Upper lobe of left lung (tissue), 6 donors: ENCODE results near the gene LAMTOR4. TPM values are rescaled to one million over a fixed set of nuclear protein-coding genes. Genes with fewer than 3 reads are reported as not detected.
"Not testable (repeated sequence)": the region's sequence is repeated elsewhere in the genome, so short reads cannot be mapped to it uniquely, and the experiment has no call there.

ENCODE experiments used
- ATAC-seq, 2 donors: fragments of 200-7000 bp; cut with Tn5 transposase; one replicate each; pipeline ENCODE4 v1.9.1; 2022; ENCODE audit warnings: mild to moderate bottlenecking in 2 of 2, moderate library complexity in 2 of 2; ENCODE audit not compliant: low FRiP score in 2 of 2
- DNase-seq, 2 donors: peaks; one replicate each; pipeline ENCODE4 v3.0.0-alpha.2; 2019 to 2020
- H3K27ac ChIP-seq, 4 donors: fragments of 200-600 bp; sonication (generic); one replicate each; pipeline ENCODE4 v1.5.1; 2016 to 2019
- H3K27me3 ChIP-seq, 4 donors: fragments of 200-600 bp; sonication (generic); one replicate each; pipeline ENCODE4 v1.5.1; 2017 to 2019
- H3K36me3 ChIP-seq, 4 donors: fragments of 200-600 bp; sonication (generic); one replicate each; pipeline ENCODE4 v1.5.1; 2016 to 2019
- H3K4me1 ChIP-seq, 4 donors: fragments of 200-600 bp; sonication (generic); one replicate each; pipeline ENCODE4 v1.5.1; 2018 to 2019
- H3K4me3 ChIP-seq, 4 donors: fragments of 200-600 bp; sonication (generic); one replicate each; pipeline ENCODE4 v1.5.1; 2017 to 2019; ENCODE audit warnings: mild to moderate bottlenecking in 2 of 4, moderate library complexity in 1 of 4
- H3K9me3 ChIP-seq, 4 donors: fragments of 200-600 bp; sonication (generic); one replicate each; pipeline ENCODE4 v1.5.1; 2018 to 2019
- EP300 ChIP-seq, 4 donors: sonication (generic); formaldehyde crosslinking; IDR thresholded peaks; one replicate each; pipeline ENCODE4 v1.5.1; 2017; ENCODE audit warnings: antibody characterized with exemption in 4 of 4, control low read depth in 2 of 4
- POLR2A ChIP-seq, 4 donors: fragments of 450-650 bp; IDR thresholded peaks; one replicate each; pipeline ENCODE4 v1.5.1; 2016 to 2017; ENCODE audit warnings: antibody characterized with exemption in 4 of 4, mild to moderate bottlenecking in 2 of 4
- POLR2AphosphoS5 ChIP-seq, 2 donors: sonication (generic); formaldehyde crosslinking; IDR thresholded peaks; one replicate each; pipeline ENCODE4 v1.5.1; 2017; ENCODE audit warnings: antibody characterized with exemption in 2 of 2
- WGBS, 2 donors: methylation state at CpG; one replicate each; pipeline ENCODE4 v1.1.5; 2017 to 2018; 5-methylcytosine and 5-hydroxymethylcytosine counted together
- total RNA-seq, 6 donors: library from RNA; depleted of rRNA in 4 of 6; stranded (reverse); fragments of >200 nt in 4 of 6; gene quantifications; one replicate each; pipeline versions ENCODE4 v1.1.0 to v1.2.1, GENCODE V29; 2016 to 2021
- TF ChIP-seq, protein P1 (sequence below), 6 experiments: fragments of 450-650 bp in 4 of 6; fragments of 200-600 bp in 2 of 6; sonication (generic) in 2 of 6; IDR thresholded peaks; one replicate each; pipeline ENCODE4 v1.5.1; 2016 to 2019; ENCODE audit warnings: antibody characterized with exemption in 6 of 6
- donor health status: DM: no; HTN: no; CAD: no; lungs with moderate emphysema.
- donor health status: DM: no; HTN: yes; CAD: no; lungs with severe emphysema.

The LAMTOR4 gene
- total RNA-seq, 6 donors from 2014 or later, result 111 to 223 (median 148) TPM

DNA sequence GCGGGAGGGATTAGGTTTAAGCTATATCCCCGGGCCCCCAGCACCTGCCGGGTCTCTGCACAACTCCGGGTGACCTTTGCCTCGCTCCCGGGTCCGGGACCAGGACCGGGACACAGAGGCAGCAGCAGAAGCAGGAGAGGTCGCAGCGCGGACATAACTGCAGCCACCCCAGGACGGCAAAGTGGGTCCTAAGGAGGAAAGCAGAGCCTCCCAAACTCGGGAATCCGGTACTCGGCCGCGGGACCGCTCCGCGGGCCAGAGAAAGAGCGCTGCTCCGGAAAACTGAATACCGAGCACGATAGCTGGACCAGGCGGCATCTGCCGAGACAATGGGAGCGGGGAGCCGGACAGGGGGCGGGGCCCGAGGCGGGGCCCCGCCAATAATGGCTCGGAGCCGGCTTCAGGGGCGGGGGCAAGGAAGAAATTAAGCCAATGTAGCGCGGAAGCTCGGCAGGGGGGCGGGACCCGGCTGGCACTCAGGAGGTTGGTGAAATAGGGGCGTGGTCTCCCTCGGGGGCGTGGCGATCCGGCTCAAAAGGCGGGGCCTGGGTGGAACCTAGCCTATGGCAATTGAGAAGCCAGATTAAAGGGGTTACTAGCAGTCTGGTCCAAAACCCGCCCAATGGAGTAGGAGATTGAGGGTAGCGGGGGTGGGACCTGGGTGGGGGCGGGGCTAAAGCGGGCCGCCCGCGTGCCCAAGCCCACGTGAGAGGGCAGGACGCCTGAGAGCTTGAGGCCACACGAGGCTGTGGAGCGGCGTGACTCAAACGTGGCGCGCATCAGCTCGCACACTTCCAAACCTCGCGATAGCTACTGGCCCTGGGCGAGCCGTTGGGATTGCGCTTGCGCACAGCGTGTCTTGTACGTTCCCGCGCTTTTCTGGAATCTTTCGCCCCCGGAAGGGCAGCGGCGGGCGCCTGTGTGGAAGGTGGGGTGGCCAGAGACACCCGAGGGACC lies 28.6 kb downstream of the LAMTOR4 start, which contains the start of the genes GPC2 and STAG3:
Gene GPC2 (minus strand): TSS at position 337 of the 957 bp plus-strand sequence. CDS start 182 bp downstream, at position 155.
Gene STAG3 (plus strand): TSS at position 874 of the 957 bp plus-strand sequence. CDS start 2,639 bp downstream, outside the sequence.
- DNase-seq (peak; percentile 95 to 98), ATAC-seq (peak; percentile 94 to 97)
- Histone ChIP-seq H3K27me3 (no peaks in the 10 kb centered on the region), H3K4me1 (peaks cover 9 to 14% (median 13%) of the 10 kb centered on the region in 4 donors), H3K27ac (peak within 1 kb of the TSS in 1 of 4 donors; percentile 20), H3K36me3 (no peaks in the 10 kb centered on the region), H3K4me3 (peak within 1 kb of the TSS; percentile 38 to 58 (median 42)), H3K9me3 (no peaks in the 10 kb centered on the region)
- TF ChIP-seq EP300 (IDR thresholded peaks at IDR 0.05) (no peak), POLR2A (IDR thresholded peaks at IDR 0.05) (no peak), POLR2AphosphoS5 (IDR thresholded peaks at IDR 0.05) (no peak)
- TF ChIP-seq, protein P1, sequence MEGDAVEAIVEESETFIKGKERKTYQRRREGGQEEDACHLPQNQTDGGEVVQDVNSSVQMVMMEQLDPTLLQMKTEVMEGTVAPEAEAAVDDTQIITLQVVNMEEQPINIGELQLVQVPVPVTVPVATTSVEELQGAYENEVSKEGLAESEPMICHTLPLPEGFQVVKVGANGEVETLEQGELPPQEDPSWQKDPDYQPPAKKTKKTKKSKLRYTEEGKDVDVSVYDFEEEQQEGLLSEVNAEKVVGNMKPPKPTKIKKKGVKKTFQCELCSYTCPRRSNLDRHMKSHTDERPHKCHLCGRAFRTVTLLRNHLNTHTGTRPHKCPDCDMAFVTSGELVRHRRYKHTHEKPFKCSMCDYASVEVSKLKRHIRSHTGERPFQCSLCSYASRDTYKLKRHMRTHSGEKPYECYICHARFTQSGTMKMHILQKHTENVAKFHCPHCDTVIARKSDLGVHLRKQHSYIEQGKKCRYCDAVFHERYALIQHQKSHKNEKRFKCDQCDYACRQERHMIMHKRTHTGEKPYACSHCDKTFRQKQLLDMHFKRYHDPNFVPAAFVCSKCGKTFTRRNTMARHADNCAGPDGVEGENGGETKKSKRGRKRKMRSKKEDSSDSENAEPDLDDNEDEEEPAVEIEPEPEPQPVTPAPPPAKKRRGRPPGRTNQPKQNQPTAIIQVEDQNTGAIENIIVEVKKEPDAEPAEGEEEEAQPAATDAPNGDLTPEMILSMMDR (IDR thresholded peaks at IDR 0.05), result no peak
- whole genome bisulfite sequencing, 2 donors, result 1 to 4% methylated on average over 27 to 59 of the region's 78 CpGs

DNA sequence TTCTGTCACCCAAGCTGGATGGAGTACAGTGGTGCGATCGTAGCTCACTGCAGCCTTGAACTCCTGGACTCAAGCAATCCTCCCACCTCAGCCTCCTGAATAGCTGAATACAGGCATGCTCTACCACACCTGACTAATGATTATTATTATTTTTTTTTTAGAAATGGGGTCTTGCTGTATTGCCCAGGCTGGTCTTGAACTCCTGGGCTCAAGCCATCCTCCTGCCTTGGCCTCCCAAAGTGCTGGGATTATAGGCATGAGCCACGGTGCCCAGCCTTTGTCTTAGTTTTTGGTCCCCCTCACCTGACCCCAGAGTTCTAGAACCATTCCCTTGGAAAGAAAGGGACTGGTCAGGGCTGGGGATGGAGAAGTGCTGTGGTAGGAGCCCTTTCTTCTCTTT lies 31.4 kb downstream of the LAMTOR4 start:
- WGBS, 2 donors, result 100% methylated on average over 3 of the region's 3 CpGs
- H3K36me3 ChIP-seq, H3K27ac ChIP-seq, H3K4me3 ChIP-seq, ATAC-seq, H3K27me3 ChIP-seq, H3K9me3 ChIP-seq, DNase-seq: not testable (repeated sequence)
- peaks cover 9 to 14% (median 13%) of the 10 kb centered on the region in 4 donors for H3K4me1 ChIP-seq

DNA sequence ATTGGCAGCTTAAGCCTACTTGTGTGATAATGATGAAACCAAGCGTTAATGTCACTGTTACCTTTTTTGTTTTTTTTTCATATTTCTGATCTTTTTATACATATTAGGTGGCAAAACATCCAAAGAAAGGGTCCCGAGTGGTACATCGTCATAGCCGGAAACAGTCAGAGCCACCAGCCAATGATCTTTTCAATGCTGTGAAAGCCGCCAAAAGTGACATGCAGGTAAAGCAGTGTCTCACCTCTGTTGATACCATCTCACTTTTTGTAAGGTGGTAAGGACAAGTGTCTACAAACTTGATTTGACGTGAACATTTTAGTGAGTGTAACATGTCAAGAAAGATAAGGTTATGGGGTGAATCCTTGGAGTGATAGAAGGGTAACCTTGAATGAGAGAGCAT lies 33.9 kb downstream of the LAMTOR4 start:
- WGBS, 2 donors, result 82 to 83% methylated on average over 6 of the region's 6 CpGs
- not testable (repeated sequence) for H3K36me3 ChIP-seq

DNA sequence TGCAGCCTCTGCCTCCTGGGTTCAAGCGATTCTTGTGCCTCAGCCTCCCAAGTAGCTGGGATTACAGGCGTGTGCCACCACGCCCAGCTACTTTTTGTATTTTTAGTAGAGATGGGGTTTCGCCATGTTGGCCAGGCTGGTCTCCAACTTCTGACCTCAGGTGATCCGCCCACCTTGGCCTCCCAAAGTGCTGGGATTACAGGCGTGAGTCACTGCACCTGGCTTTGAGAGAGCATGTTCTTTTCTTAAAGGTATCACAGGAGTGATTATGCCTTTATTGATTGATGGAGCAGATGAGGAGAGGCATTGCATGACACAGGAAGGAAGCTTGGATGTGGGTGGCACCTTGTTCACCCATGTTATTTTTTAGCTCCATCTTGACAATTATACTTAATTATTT lies 34.4 kb downstream of the LAMTOR4 start:
- H3K36me3 ChIP-seq, H3K27me3 ChIP-seq, H3K4me3 ChIP-seq, H3K4me1 ChIP-seq, H3K9me3 ChIP-seq, DNase-seq, H3K27ac ChIP-seq, ATAC-seq: not testable (repeated sequence)
- WGBS, 2 donors, result 85 to 92% methylated on average over 6 of the region's 6 CpGs

More for the DNA sequence above, 33.9 kb downstream of the LAMTOR4 start:
- not testable (repeated sequence) for DNase-seq, H3K27ac ChIP-seq, ATAC-seq, H3K27me3 ChIP-seq, H3K4me1 ChIP-seq, H3K9me3 ChIP-seq, H3K4me3 ChIP-seq

DNA sequence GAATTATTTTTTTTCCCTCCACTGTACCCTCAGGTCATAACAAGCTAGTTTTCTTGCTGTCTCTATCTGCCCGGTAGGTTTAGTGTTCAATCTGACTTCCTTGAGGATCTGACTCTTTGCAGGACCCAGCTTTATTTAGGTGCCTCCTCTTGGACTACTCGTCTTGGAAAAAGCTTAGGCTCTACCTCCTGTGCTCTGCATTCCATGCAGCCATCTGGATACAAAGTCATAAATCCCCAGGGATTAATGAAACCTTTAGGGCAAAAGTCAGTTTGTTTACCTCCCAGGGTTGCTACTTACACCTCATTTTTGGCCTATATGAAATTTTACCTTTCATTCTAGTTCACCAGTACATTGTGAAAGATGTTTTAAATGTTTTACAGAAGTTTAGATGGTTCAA lies 37.0 kb downstream of the LAMTOR4 start:
- Histone ChIP-seq H3K4me1 (no peaks in the 10 kb centered on the region), H3K36me3 (no peaks in the 10 kb centered on the region), H3K27me3 (no peaks in the 10 kb centered on the region), H3K9me3 (no peaks in the 10 kb centered on the region), H3K27ac (no peak overlapping the region), H3K4me3 (no peak overlapping the region)
- no peak for DNase-seq
- 83 to 85% methylated on average over 2 of the region's 2 CpGs for WGBS, 2 donors
- ATAC-seq, result no peak
- TF ChIP-seq POLR2AphosphoS5 (IDR thresholded peaks at IDR 0.05), result no peak
- TF ChIP-seq EP300 (IDR thresholded peaks at IDR 0.05), result no peak
- no peak for TF ChIP-seq POLR2A (IDR thresholded peaks at IDR 0.05)
- TF ChIP-seq, protein P1 (IDR thresholded peaks at IDR 0.05), result no peak

DNA sequence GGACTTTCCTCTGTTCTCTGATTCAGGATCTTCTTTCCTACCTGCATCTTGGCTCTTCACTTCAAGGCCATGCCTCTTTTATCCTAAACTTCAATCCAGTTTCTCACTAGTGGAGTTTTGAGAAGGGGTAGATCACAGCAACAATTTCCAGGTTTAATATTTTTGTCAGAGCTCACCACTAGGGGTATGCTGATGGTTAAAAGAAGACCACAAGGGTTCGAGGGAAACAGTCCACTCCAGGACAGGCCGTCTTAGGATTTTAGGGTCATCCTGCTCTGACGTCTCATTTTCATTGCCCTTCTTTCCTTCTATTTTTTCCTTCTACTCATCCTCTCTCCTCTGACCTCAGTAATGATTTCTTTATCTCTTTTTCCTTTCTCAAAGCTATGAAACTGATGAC lies 40.3 kb downstream of the LAMTOR4 start:
- H3K9me3 ChIP-seq, result no peaks in the 10 kb centered on the region
- H3K27me3 ChIP-seq, result no peaks in the 10 kb centered on the region
- H3K4me1 ChIP-seq, result no peaks in the 10 kb centered on the region
- 66 to 77% methylated on average over 3 of the region's 3 CpGs for WGBS, 2 donors
- TF ChIP-seq POLR2A (IDR thresholded peaks at IDR 0.05), result no peak
- TF ChIP-seq, protein P1 (IDR thresholded peaks at IDR 0.05), result no peak
- no peak for DNase-seq
- H3K4me3 ChIP-seq, result no peak overlapping the region
- H3K27ac ChIP-seq, result no peak overlapping the region
- ATAC-seq, result no peak
- no peaks in the 10 kb centered on the region for H3K36me3 ChIP-seq
